ENCODE data around the gene NDUFB6.
A peak's percentile ranks its signal among the peaks of the same experiment; 100 is the strongest.

NDUFB6 gene

GRCh38 chr9:32571969-32572899 is 725 bp downstream of the NDUFB6 start:
- H3K9ac ChIP-seq (ENCODE audit: low read depth in 1 of 2, low read length in 2 of 2): peak overlapping the region; percentile 90 to 96
- H3K9me3 ChIP-seq (ENCODE audit: control insufficient read depth in 1 of 2, low read length in 2 of 2): no peaks in the 10 kb centered on the region
- H3K27me3 ChIP-seq (ENCODE audit: control insufficient read depth in 1 of 2, insufficient read depth in 2 of 2, low read length in 2 of 2): no peaks in the 10 kb centered on the region
- peak overlapping the region; percentile 95 for H3K4me3 ChIP-seq (ENCODE audit: low read depth in 1 of 2, low read length in 2 of 2)
- peaks cover 20 to 21% of the 10 kb centered on the region in 2 donors for H3K4me1 ChIP-seq (ENCODE audit: control insufficient read depth in 1 of 2, insufficient read depth in 2 of 2, low read length in 2 of 2)
- peaks cover 0 to 20% of the 10 kb centered on the region in 2 donors for H3K36me3 ChIP-seq (ENCODE audit: control insufficient read depth in 1 of 2, insufficient read depth in 2 of 2, low read length in 2 of 2)
- H3K27ac ChIP-seq (ENCODE audit: low read depth, low read length): peak overlapping the region; percentile 81

GRCh38 chr9:32570262-32570661 is 2.7 kb downstream of the NDUFB6 start:
- no peak overlapping the region for H3K9ac ChIP-seq (ENCODE audit: low read depth in 1 of 2, low read length in 2 of 2)
- peaks cover 20 to 21% of the 10 kb centered on the region in 2 donors for H3K4me1 ChIP-seq (ENCODE audit: control insufficient read depth in 1 of 2, insufficient read depth in 2 of 2, low read length in 2 of 2)
- H3K9me3 ChIP-seq (ENCODE audit: control insufficient read depth in 1 of 2, low read length in 2 of 2): no peaks in the 10 kb centered on the region
- H3K27me3 ChIP-seq (ENCODE audit: control insufficient read depth in 1 of 2, insufficient read depth in 2 of 2, low read length in 2 of 2): no peaks in the 10 kb centered on the region
- peaks cover 4 to 39% of the 10 kb centered on the region in 2 donors for H3K36me3 ChIP-seq (ENCODE audit: control insufficient read depth in 1 of 2, insufficient read depth in 2 of 2, low read length in 2 of 2)
- no peak overlapping the region for H3K27ac ChIP-seq (ENCODE audit: low read depth, low read length)
- no peak overlapping the region for H3K4me3 ChIP-seq (ENCODE audit: low read depth in 1 of 2, low read length in 2 of 2)

- peaks cover 9 to 10% of the 10 kb centered on the region in 2 donors for H3K4me1 ChIP-seq (ENCODE audit: control insufficient read depth in 1 of 2, insufficient read depth in 2 of 2, low read length in 2 of 2)
- H3K27ac ChIP-seq (ENCODE audit: low read depth, low read length): no peak overlapping the region
- no peak overlapping the region for H3K9ac ChIP-seq (ENCODE audit: low read depth in 1 of 2, low read length in 2 of 2)
- no peak overlapping the region for H3K4me3 ChIP-seq (ENCODE audit: low read depth in 1 of 2, low read length in 2 of 2)
- no peaks in the 10 kb centered on the region for H3K9me3 ChIP-seq (ENCODE audit: control insufficient read depth in 1 of 2, low read length in 2 of 2)
- H3K36me3 ChIP-seq (ENCODE audit: control insufficient read depth in 1 of 2, insufficient read depth in 2 of 2, low read length in 2 of 2): peaks cover 4 to 48% of the 10 kb centered on the region in 2 donors
- H3K27me3 ChIP-seq (ENCODE audit: control insufficient read depth in 1 of 2, insufficient read depth in 2 of 2, low read length in 2 of 2): no peaks in the 10 kb centered on the region
Observed at GRCh38 chr9:32566770-32567169, 6.2 kb downstream of the NDUFB6 start.

GRCh38 chr9:32565967-32566366 is 7.0 kb downstream of the NDUFB6 start:
- Histone ChIP-seq H3K27ac (ENCODE audit: low read depth, low read length) (no peak overlapping the region), H3K9me3 (ENCODE audit: control insufficient read depth in 1 of 2, low read length in 2 of 2) (no peaks in the 10 kb centered on the region), H3K4me3 (ENCODE audit: low read depth in 1 of 2, low read length in 2 of 2) (no peak overlapping the region), H3K9ac (ENCODE audit: low read depth in 1 of 2, low read length in 2 of 2) (no peak overlapping the region), H3K4me1 (ENCODE audit: control insufficient read depth in 1 of 2, insufficient read depth in 2 of 2, low read length in 2 of 2) (peaks cover 3% of the 10 kb centered on the region in 2 donors), H3K27me3 (ENCODE audit: control insufficient read depth in 1 of 2, insufficient read depth in 2 of 2, low read length in 2 of 2) (no peaks in the 10 kb centered on the region), H3K36me3 (ENCODE audit: control insufficient read depth in 1 of 2, insufficient read depth in 2 of 2, low read length in 2 of 2) (peaks cover 4 to 48% of the 10 kb centered on the region in 2 donors)

GRCh38 chr9:32558408-32558934 is 14.5 kb downstream of the NDUFB6 start:
- Histone ChIP-seq H3K27me3 (ENCODE audit: control insufficient read depth in 1 of 2, insufficient read depth in 2 of 2, low read length in 2 of 2) (no peaks in the 10 kb centered on the region), H3K4me3 (ENCODE audit: low read depth in 1 of 2, low read length in 2 of 2) (no peak overlapping the region), H3K27ac (ENCODE audit: low read depth, low read length) (no peak overlapping the region), H3K9ac (ENCODE audit: low read depth in 1 of 2, low read length in 2 of 2) (no peak overlapping the region), H3K4me1 (ENCODE audit: control insufficient read depth in 1 of 2, insufficient read depth in 2 of 2, low read length in 2 of 2) (no peaks in the 10 kb centered on the region), H3K9me3 (ENCODE audit: control insufficient read depth in 1 of 2, low read length in 2 of 2) (no peaks in the 10 kb centered on the region), H3K36me3 (ENCODE audit: control insufficient read depth in 1 of 2, insufficient read depth in 2 of 2, low read length in 2 of 2) (no peaks in the 10 kb centered on the region)

- no peak overlapping the region for H3K4me3 ChIP-seq (ENCODE audit: low read depth in 1 of 2, low read length in 2 of 2)
- H3K27me3 ChIP-seq (ENCODE audit: control insufficient read depth in 1 of 2, insufficient read depth in 2 of 2, low read length in 2 of 2): no peaks in the 10 kb centered on the region
- H3K36me3 ChIP-seq (ENCODE audit: control insufficient read depth in 1 of 2, insufficient read depth in 2 of 2, low read length in 2 of 2): no peaks in the 10 kb centered on the region
- no peaks in the 10 kb centered on the region for H3K9me3 ChIP-seq (ENCODE audit: control insufficient read depth in 1 of 2, low read length in 2 of 2)
- no peak overlapping the region for H3K27ac ChIP-seq (ENCODE audit: low read depth, low read length)
- peaks cover 6 to 10% of the 10 kb centered on the region in 2 donors for H3K4me1 ChIP-seq (ENCODE audit: control insufficient read depth in 1 of 2, insufficient read depth in 2 of 2, low read length in 2 of 2)
- H3K9ac ChIP-seq (ENCODE audit: low read depth in 1 of 2, low read length in 2 of 2): no peak overlapping the region
Observed at GRCh38 chr9:32554591-32554990, 18.4 kb downstream of the NDUFB6 start.

- H3K27me3 ChIP-seq (ENCODE audit: control insufficient read depth in 1 of 2, insufficient read depth in 2 of 2, low read length in 2 of 2): no peaks in the 10 kb centered on the region
- H3K9me3 ChIP-seq (ENCODE audit: control insufficient read depth in 1 of 2, low read length in 2 of 2): no peaks in the 10 kb centered on the region
- no peak overlapping the region for H3K4me3 ChIP-seq (ENCODE audit: low read depth in 1 of 2, low read length in 2 of 2)
- H3K36me3 ChIP-seq (ENCODE audit: control insufficient read depth in 1 of 2, insufficient read depth in 2 of 2, low read length in 2 of 2): no peaks in the 10 kb centered on the region
- no peak overlapping the region for H3K9ac ChIP-seq (ENCODE audit: low read depth in 1 of 2, low read length in 2 of 2)
- peaks cover 6 to 10% of the 10 kb centered on the region in 2 donors for H3K4me1 ChIP-seq (ENCODE audit: control insufficient read depth in 1 of 2, insufficient read depth in 2 of 2, low read length in 2 of 2)
- no peak overlapping the region for H3K27ac ChIP-seq (ENCODE audit: low read depth, low read length)
Observed at GRCh38 chr9:32554107-32554506, 18.9 kb downstream of the NDUFB6 start.

- Histone ChIP-seq H3K27me3 (ENCODE audit: control insufficient read depth in 1 of 2, insufficient read depth in 2 of 2, low read length in 2 of 2) (no peaks in the 10 kb centered on the region), H3K9me3 (ENCODE audit: control insufficient read depth in 1 of 2, low read length in 2 of 2) (no peaks in the 10 kb centered on the region), H3K9ac (ENCODE audit: low read depth in 1 of 2, low read length in 2 of 2) (peak within 1 kb of the TSS; percentile 76 to 81), H3K4me1 (ENCODE audit: control insufficient read depth in 1 of 2, insufficient read depth in 2 of 2, low read length in 2 of 2) (peaks cover 6 to 10% of the 10 kb centered on the region in 2 donors), H3K36me3 (ENCODE audit: control insufficient read depth in 1 of 2, insufficient read depth in 2 of 2, low read length in 2 of 2) (no peaks in the 10 kb centered on the region), H3K27ac (ENCODE audit: low read depth, low read length) (peak within 1 kb of the TSS; percentile 91), H3K4me3 (ENCODE audit: low read depth in 1 of 2, low read length in 2 of 2) (peak within 1 kb of the TSS; percentile 91 to 94)
Observed at GRCh38 chr9:32552172-32552872, 20.6 kb downstream of the NDUFB6 start, which contains the start of the genes SMIM27 and TOPORS. Gene SMIM27, plus strand, starts transcription at chr9:32552327. Its CDS starts 108 bp downstream, at chr9:32552435. Gene TOPORS, minus strand, starts transcription at chr9:32552586. Its CDS starts 150 bp downstream, at chr9:32552436.

GRCh38 chr9:32551276-32552051 is 21.5 kb downstream of the NDUFB6 start:
- Histone ChIP-seq H3K27ac (ENCODE audit: low read depth, low read length) (peak overlapping the region; percentile 91), H3K4me1 (ENCODE audit: control insufficient read depth in 1 of 2, insufficient read depth in 2 of 2, low read length in 2 of 2) (peaks cover 6 to 10% of the 10 kb centered on the region in 2 donors)

More at GRCh38 chr9:32551276-32552051, 21.5 kb downstream of the NDUFB6 start:
- no peaks in the 10 kb centered on the region for H3K9me3 ChIP-seq (ENCODE audit: control insufficient read depth in 1 of 2, low read length in 2 of 2)
- peak overlapping the region; percentile 76 to 81 for H3K9ac ChIP-seq (ENCODE audit: low read depth in 1 of 2, low read length in 2 of 2)
- H3K4me3 ChIP-seq (ENCODE audit: low read depth in 1 of 2, low read length in 2 of 2): peak overlapping the region; percentile 91 to 94
- no peaks in the 10 kb centered on the region for H3K36me3 ChIP-seq (ENCODE audit: control insufficient read depth in 1 of 2, insufficient read depth in 2 of 2, low read length in 2 of 2)
- H3K27me3 ChIP-seq (ENCODE audit: control insufficient read depth in 1 of 2, insufficient read depth in 2 of 2, low read length in 2 of 2): no peaks in the 10 kb centered on the region
